H1 (cell line): ENCODE results near the gene TUBB8B. TPM values are rescaled to one million over a fixed set of nuclear protein-coding genes. Genes with fewer than 3 reads are reported as not detected.
"Not testable (repeated sequence)": the region's sequence is repeated elsewhere in the genome, so short reads cannot be mapped to it uniquely, and the experiment has no call there.

ENCODE experiments used
- CTCF ChIA-PET: fragments of 300-600 bp; sonication (Branson Sonifier 250); formaldehyde crosslinking; loops from one replicate; lab custom pipeline; 2021; ENCODE audit not compliant: partially characterized antibody; lab: Charles Lee
- POLR2A ChIA-PET: fragments of 300-600 bp; sonication (Branson Sonifier 250); formaldehyde crosslinking; loops from one replicate; lab custom pipeline; 2021; ENCODE audit warnings: inconsistent platforms; ENCODE audit not compliant: partially characterized antibody; lab: Charles Lee
- DNase-seq, 2 experiments: peaks; one replicate each; pipeline versions ENCODE4 v3.0.0 to v3.0.0-alpha.2; 2010 to 2022; ENCODE audit warnings: low spot score in 2 of 2, low read depth in 1 of 2, mixed read lengths in 1 of 2
- FAIRE-seq: peaks from 2 replicates; lab custom pipeline; 2011; peaks lifted over from hg19 to GRCh38; lab: Jason Lieb, UNC
- H2AFZ ChIP-seq: 2 replicates; pipeline ENCODE4 v1.8.1; 2012; ENCODE audit warnings: low read length, inconsistent platforms
- H2AK5ac ChIP-seq: 2 replicates; pipeline ENCODE4 v1.6.1; 2013; ENCODE audit warnings: low read depth, low read length
- H2BK120ac ChIP-seq: replicated peaks from 2 replicates; pipeline ENCODE3; 2013; ENCODE audit warnings: low read depth, low read length, inconsistent platforms
- H2BK12ac ChIP-seq: 2 replicates; pipeline ENCODE4 v1.6.1; 2013; ENCODE audit warnings: low read depth, low read length
- H2BK15ac ChIP-seq: 2 replicates; pipeline ENCODE4 v1.6.1; 2013; ENCODE audit warnings: low read length
- H2BK20ac ChIP-seq: 2 replicates; pipeline ENCODE4 v1.6.1; 2013; ENCODE audit warnings: low read length
- H2BK5ac ChIP-seq: 2 replicates; pipeline ENCODE4 v1.6.1; 2013; ENCODE audit warnings: low read depth, low read length
- H3K14ac ChIP-seq: 2 replicates; pipeline ENCODE4 v1.6.1; 2013; ENCODE audit warnings: inconsistent platforms; ENCODE audit not compliant: insufficient read length
- H3K18ac ChIP-seq: 2 replicates; pipeline ENCODE4 v1.6.1; 2013; ENCODE audit warnings: low read length; ENCODE audit errors: extremely low read depth
- H3K23ac ChIP-seq: 2 replicates; pipeline ENCODE4 v1.6.1; 2013; ENCODE audit warnings: inconsistent platforms; ENCODE audit not compliant: insufficient read length
- H3K23me2 ChIP-seq: 2 replicates; pipeline ENCODE4 v1.6.1; 2013; ENCODE audit warnings: low read depth, low read length
- H3K27ac ChIP-seq: 2 replicates; pipeline ENCODE4 v1.6.1; 2011; ENCODE audit warnings: low read depth, low read length, inconsistent platforms
- H3K27me3 ChIP-seq, 4 experiments: replicated peaks in 1 of 4; 1 replicate in 1 of 4; 2 replicates in 3 of 4; pipeline versions ENCODE4 v1.6.1 to v1.8.1; 2011 to 2013; ENCODE audit warnings: low read length in 3 of 4, mild to moderate bottlenecking in 3 of 4, inconsistent platforms in 2 of 4, mixed read lengths in 2 of 4, moderate library complexity in 1 of 4; ENCODE audit not compliant: control insufficient read depth in 3 of 4, insufficient read depth in 3 of 4; ENCODE audit errors: extremely low read depth in 1 of 4
- H3K36me3 ChIP-seq, 4 experiments: 2 replicates each; pipeline versions ENCODE4 v1.6.1 to v1.8.1; 2011 to 2013; ENCODE audit warnings: mild to moderate bottlenecking in 4 of 4, low read length in 3 of 4, moderate library complexity in 2 of 4, control low read depth in 1 of 4, inconsistent platforms in 1 of 4; ENCODE audit not compliant: insufficient read depth in 4 of 4, control insufficient read depth in 2 of 4
- H3K4ac ChIP-seq: replicated peaks from 2 replicates; pipeline ENCODE3; 2013; ENCODE audit warnings: low read length, low read depth, mixed read lengths, inconsistent platforms; ENCODE audit not compliant: insufficient read length
- H3K4me1 ChIP-seq, 4 experiments: replicated peaks in 1 of 4; 1 replicate in 1 of 4; 2 replicates in 3 of 4; pipeline versions ENCODE4 v1.6.1 to v1.8.1; 2011 to 2013; ENCODE audit warnings: low read length in 3 of 4, inconsistent platforms in 2 of 4, mixed read lengths in 1 of 4; ENCODE audit not compliant: insufficient read depth in 4 of 4, control insufficient read depth in 3 of 4
- H3K4me2 ChIP-seq, 2 experiments: 2 replicates each; pipeline versions ENCODE4 v1.6.1 to v1.8.1; 2011 to 2013; ENCODE audit warnings: low read depth in 2 of 2, low read length in 2 of 2, control low read depth in 1 of 2, inconsistent platforms in 1 of 2, mild to moderate bottlenecking in 1 of 2; ENCODE audit not compliant: insufficient read depth in 1 of 2
- H3K4me3 ChIP-seq, 4 experiments: fragments of 200-600, 300-600 bp in 1 of 4; sonication (generic), shearing (Covaris generic), sonication (Bioruptor Twin) in 1 of 4; 2 replicates each; pipeline versions ENCODE4 v1.5.1 to v1.8.1; 2011 to 2016; ENCODE audit warnings: low read length in 4 of 4, low read depth in 3 of 4, control low read depth in 2 of 4, inconsistent platforms in 2 of 4, mild to moderate bottlenecking in 2 of 4, mixed read lengths in 1 of 4, moderate library complexity in 1 of 4; ENCODE audit not compliant: insufficient read depth in 2 of 4; ENCODE audit errors: extremely low read depth in 1 of 4
- H3K56ac ChIP-seq: replicated peaks from 2 replicates; pipeline ENCODE3; 2013; ENCODE audit warnings: low read depth, mild to moderate bottlenecking, mixed read lengths, low read length, inconsistent platforms; ENCODE audit not compliant: insufficient read length
- H3K79me1 ChIP-seq: 2 replicates; pipeline ENCODE4 v1.6.1; 2013; ENCODE audit warnings: low read depth, low read length, control low read depth
- H3K79me2 ChIP-seq, 2 experiments: 2 replicates each; pipeline versions ENCODE4 v1.6.1 to v1.8.1; 2012 to 2013; ENCODE audit warnings: low read length in 2 of 2, mild to moderate bottlenecking in 2 of 2, inconsistent platforms in 1 of 2; ENCODE audit not compliant: insufficient read depth in 2 of 2, control insufficient read depth in 1 of 2
- H3K9ac ChIP-seq, 4 experiments: replicated peaks in 1 of 4; 1 replicate in 1 of 4; 2 replicates in 3 of 4; pipeline versions ENCODE4 v1.6.1 to v1.8.1; 2011 to 2013; ENCODE audit warnings: low read depth in 3 of 4, low read length in 3 of 4, control low read depth in 2 of 4, mild to moderate bottlenecking in 2 of 4, moderate library complexity in 2 of 4, inconsistent platforms in 1 of 4; ENCODE audit errors: extremely low read depth in 1 of 4
- H3K9me3 ChIP-seq, 2 experiments: 2 replicates each; pipeline versions ENCODE4 v1.6.1 to v1.8.1; 2012 to 2013; ENCODE audit warnings: mild to moderate bottlenecking in 2 of 2, moderate library complexity in 2 of 2, control low read depth in 1 of 2, inconsistent platforms in 1 of 2, low read depth in 1 of 2, low read length in 1 of 2, mixed read lengths in 1 of 2; ENCODE audit not compliant: insufficient read depth in 2 of 2
- H4K20me1 ChIP-seq, 2 experiments: replicated peaks in 1 of 2; 2 replicates each; pipeline versions ENCODE3 to v1.8.1; 2011 to 2013; ENCODE audit warnings: inconsistent platforms in 2 of 2, low read length in 2 of 2, mild to moderate bottlenecking in 1 of 2; ENCODE audit not compliant: insufficient read depth in 2 of 2, control insufficient read depth in 1 of 2
- H4K5ac ChIP-seq: 2 replicates; pipeline ENCODE4 v1.6.1; 2013; ENCODE audit warnings: low read length, low read depth, mixed read lengths, inconsistent platforms; ENCODE audit not compliant: insufficient read length
- H4K8ac ChIP-seq: 2 replicates; pipeline ENCODE4 v1.8.0; 2013; ENCODE audit warnings: mild to moderate bottlenecking, moderate library complexity, low read length, inconsistent platforms; ENCODE audit not compliant: insufficient read depth; ENCODE audit errors: extremely low read depth
- H4K91ac ChIP-seq: replicated peaks from 2 replicates; pipeline ENCODE3; 2013; ENCODE audit warnings: low read length, mixed read lengths, inconsistent platforms; ENCODE audit not compliant: insufficient read length
- WGBS, 2 experiments: shearing (Covaris generic) in 1 of 2; methylation state at CpG; one replicate each; pipeline versions ENCODE4 v1.1.6 to v1.1.7; 2013 to 2015; ENCODE audit warnings: low lambda C conversion rate in 2 of 2, mixed read lengths in 2 of 2, inconsistent platforms in 1 of 2, low coverage in 1 of 2, missing lambda C conversion rate in 1 of 2; ENCODE audit not compliant: insufficient replicate concordance in 2 of 2, insufficient coverage in 1 of 2, insufficient read length in 1 of 2; ENCODE audit errors: extremely low coverage in 1 of 2, missing lambda C conversion rate in 1 of 2; 5-methylcytosine and 5-hydroxymethylcytosine counted together
- polyA plus RNA-seq, 7 experiments: library from polyadenylated mRNA; depleted of rRNA in 3 of 7; stranded (reverse) in 5 of 7; unstranded in 2 of 7; fragments of >200 nt in 5 of 7; fragments of 200-250 nt in 2 of 7; gene quantifications; 1 replicate in 5 of 7; 2 replicates in 1 of 7; 4 replicates in 1 of 7; pipeline versions ENCODE4 v1.2.1 to v1.2.3, GENCODE V29; 2011 to 2013; ENCODE audit warnings: missing spikeins in 2 of 7, mixed read lengths in 2 of 7
- total RNA-seq: library from RNA; stranded (reverse); fragmentation: NEBNext Ultra II Directional; extraction: Animal tissue kit (Norgen Biotek cat#: 25700); gene quantifications from 2 replicates; pipeline ENCODE4 v1.2.1, GENCODE V29; 2021

The TUBB8B gene
- total and polyA plus RNA-seq, 2 of the 8 experiments (the other 6 are each of a cell fraction or from before 2014, with no cell fraction given), result 0.60 to 1.3 TPM

DNA sequence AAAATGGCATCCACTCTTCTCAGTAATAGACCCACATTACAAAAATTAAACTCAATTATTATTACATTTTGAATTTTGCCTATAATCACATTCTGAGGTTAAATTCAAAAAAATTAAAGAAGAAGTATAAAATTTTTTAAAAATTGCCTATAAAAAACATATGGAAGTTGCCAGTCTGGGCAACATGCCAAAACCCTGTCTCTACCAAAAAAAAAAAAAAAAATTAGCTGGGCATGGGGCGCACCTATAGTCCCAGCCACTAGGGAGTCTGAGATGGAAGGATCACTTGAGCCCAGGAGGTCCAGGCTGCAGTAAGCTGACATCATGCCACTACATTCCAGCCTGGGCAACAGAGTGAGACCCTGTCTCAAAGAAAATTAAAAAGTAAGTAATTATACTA is 42.1 kb upstream of the TUBB8B start:
- H3K79me1 ChIP-seq, H3K27me3 ChIP-seq, H3K9ac ChIP-seq, H3K23ac ChIP-seq, POLR2A ChIA-PET, H3K36me3 ChIP-seq, H2BK20ac ChIP-seq, H3K79me2 ChIP-seq, H3K27ac ChIP-seq, CTCF ChIA-PET, H3K14ac ChIP-seq, H2AK5ac ChIP-seq, H4K8ac ChIP-seq, H3K4me3 ChIP-seq, FAIRE-seq, H2AFZ ChIP-seq, H3K56ac ChIP-seq, H4K20me1 ChIP-seq, H4K5ac ChIP-seq, H4K91ac ChIP-seq, H2BK120ac ChIP-seq, H3K4me2 ChIP-seq, H3K4me1 ChIP-seq, H2BK12ac ChIP-seq, H3K18ac ChIP-seq, H2BK5ac ChIP-seq, H2BK15ac ChIP-seq, DNase-seq, H3K23me2 ChIP-seq, H3K4ac ChIP-seq: not testable (repeated sequence)
- WGBS, 2 experiments, result 83% methylated on average over 1 of the region's 1 CpG; no CpG with 5 or more reads in 1 of the 2 experiments
- peaks cover 3 to 52% of the 10 kb centered on the region in 2 experiments; a peak in 2 of 4 replicates for H3K9me3 ChIP-seq
